ENCODE measurements around the gene SNRNP25. TPM values are rescaled to one million over a fixed set of nuclear protein-coding genes. Genes with fewer than 3 reads are reported as not detected.

Gene SNRNP25
- total RNA-seq, 1 donor from 2014 or later: 9.0 TPM

- DNase-seq (ENCODE audit: low read depth) (peak; percentile 22), FAIRE-seq (no peak)
- no peaks in the 10 kb centered on the region for H3K27me3 ChIP-seq (ENCODE audit: control insufficient read depth, insufficient read depth, low read length)
- H3K36me3 ChIP-seq (ENCODE audit: control insufficient read depth, insufficient read depth, low read length): peaks cover 9% of the 10 kb centered on the region
- no peak overlapping the region for H3K4me3 ChIP-seq (ENCODE audit: low read depth, low read length)
- TF ChIP-seq CTCF (IDR thresholded peaks at IDR 0.05; ENCODE audit: insufficient read depth, low read length, severe bottlenecking): no peak
Measured at GRCh38 chr16:75580-76501, 22.2 kb downstream of the SNRNP25 start.

GRCh38 chr16:76535-77272 is 23.1 kb downstream of the SNRNP25 start:
- H3K36me3 ChIP-seq (ENCODE audit: control insufficient read depth, insufficient read depth, low read length): peaks cover 9% of the 10 kb centered on the region
- no peaks in the 10 kb centered on the region for H3K27me3 ChIP-seq (ENCODE audit: control insufficient read depth, insufficient read depth, low read length)
- TF ChIP-seq CTCF (IDR thresholded peaks at IDR 0.05; ENCODE audit: insufficient read depth, low read length, severe bottlenecking): no peak
- FAIRE-seq: no peak
- H3K4me3 ChIP-seq (ENCODE audit: low read depth, low read length): peak overlapping the region; percentile 77
- DNase-seq (ENCODE audit: low read depth): peak; percentile 65

DNA sequence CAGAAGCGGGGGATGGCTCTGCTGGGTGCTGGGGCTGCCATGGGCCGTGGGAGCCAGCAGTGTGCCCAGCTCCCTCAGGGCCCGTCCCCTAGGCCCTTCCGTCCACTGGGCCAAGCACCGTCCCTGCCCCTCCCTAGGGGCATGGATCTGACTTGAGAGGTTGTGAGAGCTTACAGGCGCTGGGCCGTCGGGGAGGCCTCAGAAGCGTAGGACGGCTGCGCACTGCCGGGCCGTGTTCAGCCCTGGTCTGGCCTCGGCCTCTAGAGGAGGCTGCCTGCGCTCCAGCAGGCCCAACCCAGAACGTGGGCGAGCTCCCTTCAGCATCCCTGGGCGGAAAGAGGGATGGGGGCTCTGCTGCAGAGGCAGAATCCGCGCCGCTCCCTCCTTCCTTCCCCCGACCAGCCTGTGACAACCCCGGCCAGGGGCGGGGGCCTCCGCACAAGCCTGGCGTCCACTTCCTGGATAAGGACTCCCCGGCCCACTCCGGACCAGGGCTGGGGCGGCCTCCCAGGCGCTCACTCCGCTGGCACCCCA is 23.7 kb downstream of the SNRNP25 start:
- Histone ChIP-seq H3K36me3 (ENCODE audit: control insufficient read depth, insufficient read depth, low read length) (peaks cover 9% of the 10 kb centered on the region), H3K4me3 (ENCODE audit: low read depth, low read length) (peak overlapping the region; percentile 77), H3K27me3 (ENCODE audit: control insufficient read depth, insufficient read depth, low read length) (no peaks in the 10 kb centered on the region)
- FAIRE-seq: no peak
- peak; percentile 30 for DNase-seq (ENCODE audit: low read depth)
- TF ChIP-seq CTCF (IDR thresholded peaks at IDR 0.05; ENCODE audit: insufficient read depth, low read length, severe bottlenecking): no peak

- TF ChIP-seq CTCF (IDR thresholded peaks at IDR 0.05; ENCODE audit: insufficient read depth, low read length, severe bottlenecking): no peak
- H3K4me3 ChIP-seq (ENCODE audit: low read depth, low read length): peak within 1 kb of the TSS; percentile 77
- H3K36me3 ChIP-seq (ENCODE audit: control insufficient read depth, insufficient read depth, low read length): peaks cover 10% of the 10 kb centered on the region
- no peak for FAIRE-seq
- H3K27me3 ChIP-seq (ENCODE audit: control insufficient read depth, insufficient read depth, low read length): no peaks in the 10 kb centered on the region
- DNase-seq (ENCODE audit: low read depth): peak; percentile 39
Measured at GRCh38 chr16:77807-78443, 24.3 kb downstream of the SNRNP25 start, which contains the start of gene MPG. MPG (plus strand) TSS chr16:78225; CDS start chr16:78310, 85 bp downstream.

DNA sequence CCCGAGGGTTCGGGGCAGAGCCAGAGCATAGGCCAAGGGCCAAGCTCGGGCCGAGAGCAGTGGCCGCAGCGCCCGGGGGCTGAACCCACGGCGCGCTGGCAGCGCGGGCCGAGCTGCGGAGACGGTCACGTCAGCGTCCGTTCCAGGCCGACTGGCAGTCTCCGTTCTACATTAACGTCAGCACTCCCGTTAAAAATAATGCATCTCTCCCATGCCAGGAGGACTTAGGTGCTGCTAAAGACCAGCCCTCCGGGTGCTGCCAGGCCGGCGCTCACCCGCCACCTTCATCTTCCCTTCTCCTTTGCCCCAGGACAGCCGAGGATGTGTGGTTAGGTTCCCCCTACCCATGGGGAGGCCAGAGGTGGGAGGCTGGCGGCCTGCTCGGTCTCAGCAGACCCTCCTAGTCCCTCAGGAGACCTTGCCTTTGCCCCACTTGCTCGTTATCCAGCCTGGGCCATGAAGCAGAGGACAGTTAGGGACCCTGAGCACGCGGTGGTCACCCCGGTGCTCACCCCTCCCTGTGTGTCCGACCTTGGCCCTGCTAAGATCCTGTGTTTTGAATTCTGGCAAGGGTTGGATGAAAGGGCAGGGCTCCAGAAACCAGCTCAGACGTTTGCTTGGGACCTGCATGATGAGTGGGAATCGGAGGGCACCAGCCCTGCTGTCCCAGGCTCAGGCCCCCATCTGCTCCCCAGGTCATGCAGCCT is 25.0 kb downstream of the SNRNP25 start:
- Histone ChIP-seq H3K4me3 (ENCODE audit: low read depth, low read length) (peak overlapping the region; percentile 77), H3K36me3 (ENCODE audit: control insufficient read depth, insufficient read depth, low read length) (peaks cover 11% of the 10 kb centered on the region), H3K27me3 (ENCODE audit: control insufficient read depth, insufficient read depth, low read length) (no peaks in the 10 kb centered on the region)
- DNase-seq (ENCODE audit: low read depth) (no peak), FAIRE-seq (no peak)
- TF ChIP-seq CTCF (IDR thresholded peaks at IDR 0.05; ENCODE audit: insufficient read depth, low read length, severe bottlenecking): no peak

All from bronchial epithelial cell (primary cell).